Measurements from ENCODE around the gene DEPDC5.

DNA sequence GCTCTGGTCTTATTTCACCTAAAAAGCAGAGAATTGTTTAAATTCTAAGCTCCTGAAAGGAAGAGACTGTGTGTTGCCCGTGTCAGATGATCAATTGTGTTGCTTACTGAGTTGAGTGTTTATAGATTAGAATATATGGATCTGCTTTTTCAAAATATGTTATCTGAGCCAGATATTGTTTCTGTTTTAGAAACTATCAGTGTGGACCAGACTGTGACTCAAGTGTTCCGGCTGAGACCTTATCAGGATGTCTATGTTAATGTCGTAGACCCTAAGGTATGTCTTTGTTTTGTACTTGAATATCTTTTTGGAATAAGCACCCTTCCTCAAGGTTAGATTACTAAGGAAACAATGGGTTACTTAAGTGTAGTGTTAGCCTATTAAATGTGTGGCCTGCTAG lies 11.0 kb downstream of the DEPDC5 start:
- TF ChIP-seq, protein P1, sequence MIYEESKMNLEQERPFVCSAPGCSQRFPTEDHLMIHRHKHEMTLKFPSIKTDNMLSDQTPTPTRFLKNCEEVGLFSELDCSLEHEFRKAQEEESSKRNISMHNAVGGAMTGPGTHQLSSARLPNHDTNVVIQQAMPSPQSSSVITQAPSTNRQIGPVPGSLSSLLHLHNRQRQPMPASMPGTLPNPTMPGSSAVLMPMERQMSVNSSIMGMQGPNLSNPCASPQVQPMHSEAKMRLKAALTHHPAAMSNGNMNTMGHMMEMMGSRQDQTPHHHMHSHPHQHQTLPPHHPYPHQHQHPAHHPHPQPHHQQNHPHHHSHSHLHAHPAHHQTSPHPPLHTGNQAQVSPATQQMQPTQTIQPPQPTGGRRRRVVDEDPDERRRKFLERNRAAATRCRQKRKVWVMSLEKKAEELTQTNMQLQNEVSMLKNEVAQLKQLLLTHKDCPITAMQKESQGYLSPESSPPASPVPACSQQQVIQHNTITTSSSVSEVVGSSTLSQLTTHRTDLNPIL (CRISPR knock-in tag; IDR thresholded peaks at IDR 0.05), result no peak
- TF ChIP-seq FOXM1 (IDR thresholded peaks at IDR 0.05; ENCODE audit: low read depth) (no peak), FOXM1 (CRISPR knock-in tag; IDR thresholded peaks at IDR 0.05; ENCODE audit: low read depth) (no peak), RFX5 (IDR thresholded peaks at IDR 0.05; ENCODE audit: low read depth, low read length) (no peak), ZNF212 (CRISPR knock-in tag; IDR thresholded peaks at IDR 0.05) (no peak), POLR2AphosphoS5 (IDR thresholded peaks at IDR 0.05; ENCODE audit: control insufficient read depth, insufficient read depth, low read depth, low read length) (no peak), PKNOX1 (IDR thresholded peaks at IDR 0.05) (no peak), SETDB1 (IDR thresholded peaks at IDR 0.05; ENCODE audit: low read length) (no peak), ESRRA (IDR thresholded peaks at IDR 0.05; ENCODE audit: borderline replicate concordance, low read depth) (no peak), RAD51 (IDR thresholded peaks at IDR 0.05; ENCODE audit: borderline replicate concordance, low read depth) (no peak)
- TF ChIP-seq, protein P2, sequence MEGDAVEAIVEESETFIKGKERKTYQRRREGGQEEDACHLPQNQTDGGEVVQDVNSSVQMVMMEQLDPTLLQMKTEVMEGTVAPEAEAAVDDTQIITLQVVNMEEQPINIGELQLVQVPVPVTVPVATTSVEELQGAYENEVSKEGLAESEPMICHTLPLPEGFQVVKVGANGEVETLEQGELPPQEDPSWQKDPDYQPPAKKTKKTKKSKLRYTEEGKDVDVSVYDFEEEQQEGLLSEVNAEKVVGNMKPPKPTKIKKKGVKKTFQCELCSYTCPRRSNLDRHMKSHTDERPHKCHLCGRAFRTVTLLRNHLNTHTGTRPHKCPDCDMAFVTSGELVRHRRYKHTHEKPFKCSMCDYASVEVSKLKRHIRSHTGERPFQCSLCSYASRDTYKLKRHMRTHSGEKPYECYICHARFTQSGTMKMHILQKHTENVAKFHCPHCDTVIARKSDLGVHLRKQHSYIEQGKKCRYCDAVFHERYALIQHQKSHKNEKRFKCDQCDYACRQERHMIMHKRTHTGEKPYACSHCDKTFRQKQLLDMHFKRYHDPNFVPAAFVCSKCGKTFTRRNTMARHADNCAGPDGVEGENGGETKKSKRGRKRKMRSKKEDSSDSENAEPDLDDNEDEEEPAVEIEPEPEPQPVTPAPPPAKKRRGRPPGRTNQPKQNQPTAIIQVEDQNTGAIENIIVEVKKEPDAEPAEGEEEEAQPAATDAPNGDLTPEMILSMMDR (IDR thresholded peaks at IDR 0.05 in 2 of 3, conservative IDR thresholded peaks at IDR 0.05 in 1 of 3; ENCODE audit: insufficient read depth in 2 of 3, low read depth in 1 of 3, low read length in 3 of 3), result no peak

Measured in K562 (cell line).